ENCODE measurements around the gene GPC6. TPM values are rescaled to one million over a fixed set of nuclear protein-coding genes. Genes with fewer than 3 reads are reported as not detected.

Gene GPC6
- polyA plus RNA-seq, 2 of the 4 experiments (the other 2 are of a cell fraction) = 8.0 to 14.4 TPM

DNA sequence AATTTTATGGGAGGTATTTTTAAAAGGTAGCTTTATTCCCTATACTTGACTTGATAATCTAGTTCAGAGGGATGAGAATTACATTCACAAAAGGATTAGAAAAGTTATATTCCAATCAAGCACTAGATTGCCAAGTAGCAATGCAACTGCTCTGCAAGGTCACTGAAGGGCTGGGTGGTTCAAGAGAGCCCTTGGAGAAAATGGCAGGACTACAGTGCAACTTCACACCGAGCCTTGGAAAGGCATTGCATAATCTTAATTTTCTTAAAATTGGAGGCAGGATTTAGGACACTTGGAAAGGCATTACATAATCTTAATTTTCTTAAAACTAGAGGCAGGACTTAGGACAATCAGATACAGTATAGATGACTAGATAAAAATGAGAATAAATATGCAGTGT lies 936.9 kb downstream of the GPC6 start:
- no peak overlapping the region for H3K4me3 ChIP-seq
- no peak for DNase-seq (ENCODE audit: low read depth in 1 of 2, low spot score in 1 of 2)
- WGBS (ENCODE audit: missing lambda C conversion rate) = 42% methylated on average over 1 of the region's 1 CpG
- FAIRE-seq = no peak
- no peak for ATAC-seq
- no peaks in the 10 kb centered on the region for H3K9me3 ChIP-seq
- CTCF ChIA-PET = no interaction called here
- POLR2A ChIA-PET = no interaction called here
- H3K27ac ChIP-seq = no peak overlapping the region
- no peaks in the 10 kb centered on the region for H3K4me1 ChIP-seq
- H3K4me2 ChIP-seq = no peak overlapping the region
- TF ChIP-seq, protein P1, sequence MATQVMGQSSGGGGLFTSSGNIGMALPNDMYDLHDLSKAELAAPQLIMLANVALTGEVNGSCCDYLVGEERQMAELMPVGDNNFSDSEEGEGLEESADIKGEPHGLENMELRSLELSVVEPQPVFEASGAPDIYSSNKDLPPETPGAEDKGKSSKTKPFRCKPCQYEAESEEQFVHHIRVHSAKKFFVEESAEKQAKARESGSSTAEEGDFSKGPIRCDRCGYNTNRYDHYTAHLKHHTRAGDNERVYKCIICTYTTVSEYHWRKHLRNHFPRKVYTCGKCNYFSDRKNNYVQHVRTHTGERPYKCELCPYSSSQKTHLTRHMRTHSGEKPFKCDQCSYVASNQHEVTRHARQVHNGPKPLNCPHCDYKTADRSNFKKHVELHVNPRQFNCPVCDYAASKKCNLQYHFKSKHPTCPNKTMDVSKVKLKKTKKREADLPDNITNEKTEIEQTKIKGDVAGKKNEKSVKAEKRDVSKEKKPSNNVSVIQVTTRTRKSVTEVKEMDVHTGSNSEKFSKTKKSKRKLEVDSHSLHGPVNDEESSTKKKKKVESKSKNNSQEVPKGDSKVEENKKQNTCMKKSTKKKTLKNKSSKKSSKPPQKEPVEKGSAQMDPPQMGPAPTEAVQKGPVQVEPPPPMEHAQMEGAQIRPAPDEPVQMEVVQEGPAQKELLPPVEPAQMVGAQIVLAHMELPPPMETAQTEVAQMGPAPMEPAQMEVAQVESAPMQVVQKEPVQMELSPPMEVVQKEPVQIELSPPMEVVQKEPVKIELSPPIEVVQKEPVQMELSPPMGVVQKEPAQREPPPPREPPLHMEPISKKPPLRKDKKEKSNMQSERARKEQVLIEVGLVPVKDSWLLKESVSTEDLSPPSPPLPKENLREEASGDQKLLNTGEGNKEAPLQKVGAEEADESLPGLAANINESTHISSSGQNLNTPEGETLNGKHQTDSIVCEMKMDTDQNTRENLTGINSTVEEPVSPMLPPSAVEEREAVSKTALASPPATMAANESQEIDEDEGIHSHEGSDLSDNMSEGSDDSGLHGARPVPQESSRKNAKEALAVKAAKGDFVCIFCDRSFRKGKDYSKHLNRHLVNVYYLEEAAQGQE (IDR thresholded peaks at IDR 0.05) = no peak
- TF ChIP-seq TFCP2L1 (CRISPR knock-in tag; IDR thresholded peaks at IDR 0.05) = no peak
- TF ChIP-seq HDAC2 (IDR thresholded peaks at IDR 0.05) = no peak
- no peak for TF ChIP-seq ESRRA (IDR thresholded peaks at IDR 0.05; ENCODE audit: borderline replicate concordance, low read length)
- no peak for TF ChIP-seq HEYL (CRISPR knock-in tag; IDR thresholded peaks at IDR 0.05)
- no peak for TF ChIP-seq CEBPB (IDR thresholded peaks at IDR 0.05)
- TF ChIP-seq, protein P2, sequence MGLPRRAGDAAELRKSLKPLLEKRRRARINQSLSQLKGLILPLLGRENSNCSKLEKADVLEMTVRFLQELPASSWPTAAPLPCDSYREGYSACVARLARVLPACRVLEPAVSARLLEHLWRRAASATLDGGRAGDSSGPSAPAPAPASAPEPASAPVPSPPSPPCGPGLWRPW (IDR thresholded peaks at IDR 0.05) = no peak
- TF ChIP-seq CHD2 (IDR thresholded peaks at IDR 0.05; ENCODE audit: low read length, partially characterized antibody) = no peak
- TF ChIP-seq, protein P3, sequence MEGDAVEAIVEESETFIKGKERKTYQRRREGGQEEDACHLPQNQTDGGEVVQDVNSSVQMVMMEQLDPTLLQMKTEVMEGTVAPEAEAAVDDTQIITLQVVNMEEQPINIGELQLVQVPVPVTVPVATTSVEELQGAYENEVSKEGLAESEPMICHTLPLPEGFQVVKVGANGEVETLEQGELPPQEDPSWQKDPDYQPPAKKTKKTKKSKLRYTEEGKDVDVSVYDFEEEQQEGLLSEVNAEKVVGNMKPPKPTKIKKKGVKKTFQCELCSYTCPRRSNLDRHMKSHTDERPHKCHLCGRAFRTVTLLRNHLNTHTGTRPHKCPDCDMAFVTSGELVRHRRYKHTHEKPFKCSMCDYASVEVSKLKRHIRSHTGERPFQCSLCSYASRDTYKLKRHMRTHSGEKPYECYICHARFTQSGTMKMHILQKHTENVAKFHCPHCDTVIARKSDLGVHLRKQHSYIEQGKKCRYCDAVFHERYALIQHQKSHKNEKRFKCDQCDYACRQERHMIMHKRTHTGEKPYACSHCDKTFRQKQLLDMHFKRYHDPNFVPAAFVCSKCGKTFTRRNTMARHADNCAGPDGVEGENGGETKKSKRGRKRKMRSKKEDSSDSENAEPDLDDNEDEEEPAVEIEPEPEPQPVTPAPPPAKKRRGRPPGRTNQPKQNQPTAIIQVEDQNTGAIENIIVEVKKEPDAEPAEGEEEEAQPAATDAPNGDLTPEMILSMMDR (IDR thresholded peaks at IDR 0.05) = no peak
- TF ChIP-seq RAD21 (conservative IDR thresholded peaks at IDR 0.05 in 1 of 2, IDR thresholded peaks at IDR 0.05 in 1 of 2) = no peak
- no peak for TF ChIP-seq ZFP36 (IDR thresholded peaks at IDR 0.05; ENCODE audit: borderline replicate concordance, partially characterized antibody)
- TF ChIP-seq KDM1A (IDR thresholded peaks at IDR 0.05; ENCODE audit: low read depth) = no peak
- TF ChIP-seq MAFK (IDR thresholded peaks at IDR 0.05; ENCODE audit: partially characterized antibody) = no peak
- no peak for TF ChIP-seq TP53 (CRISPR knock-in tag; IDR thresholded peaks at IDR 0.05)
- TF ChIP-seq JUN (IDR thresholded peaks at IDR 0.05) = no peak
- no peak for TF ChIP-seq CBX2 (IDR thresholded peaks at IDR 0.05; ENCODE audit: borderline replicate concordance, low read depth)
- no peak for TF ChIP-seq RCOR1 (IDR thresholded peaks at IDR 0.05; ENCODE audit: low read depth, low read length)
- no peak for TF ChIP-seq JUNB (IDR thresholded peaks at IDR 0.05)
- no peak for TF ChIP-seq PHF8 (IDR thresholded peaks at IDR 0.05; ENCODE audit: borderline replicate concordance, low read depth)
- TF ChIP-seq POLR2AphosphoS2 (conservative IDR thresholded peaks at IDR 0.05; ENCODE audit: low read length) = no peak

DNA sequence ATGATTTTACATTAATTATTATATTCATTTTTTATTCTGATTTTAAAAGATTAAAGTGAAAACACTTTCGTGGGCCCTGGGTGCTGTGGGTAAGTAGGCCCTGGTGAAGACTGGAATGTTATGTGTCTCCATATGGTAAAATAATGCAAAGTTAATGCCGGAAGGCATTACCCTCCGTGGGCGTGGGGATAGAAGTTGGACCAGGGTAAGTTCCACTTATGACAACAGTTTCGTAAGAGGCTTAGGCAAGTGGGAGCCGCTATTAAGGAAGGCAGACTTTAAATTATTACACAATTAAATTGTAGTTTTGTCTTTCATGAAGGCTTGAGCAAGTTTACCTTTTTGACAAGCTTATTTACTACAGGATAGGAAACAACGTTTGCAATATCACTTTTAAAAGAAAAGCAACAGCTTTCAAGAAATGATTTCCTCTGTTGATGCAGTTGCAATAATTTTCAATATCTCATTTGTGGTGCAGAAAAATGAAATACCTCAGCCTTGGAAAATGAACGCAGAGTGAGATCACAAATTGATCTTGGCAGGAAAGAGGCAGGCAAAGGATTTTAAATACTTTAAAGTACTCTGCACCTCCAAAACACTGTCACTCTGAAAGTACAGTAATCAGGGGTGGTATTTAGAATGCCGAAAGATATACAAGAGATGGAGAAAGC lies 942.3 kb downstream of the GPC6 start:
- DNase-seq (ENCODE audit: low read depth in 1 of 2, low spot score in 1 of 2) = no peak

More for the DNA sequence above, 942.3 kb downstream of the GPC6 start:
- Histone ChIP-seq H3K4me3 (no peak overlapping the region), H3K4me2 (no peak overlapping the region), H3K9me3 (no peaks in the 10 kb centered on the region), H3K4me1 (no peaks in the 10 kb centered on the region), H3K27ac (no peak overlapping the region)
- 65% methylated on average over 9 of the region's 9 CpGs for WGBS (ENCODE audit: missing lambda C conversion rate)
- TF ChIP-seq FOSL2 (IDR thresholded peaks at IDR 0.05) = no peak
- TF ChIP-seq FOSL2 (CRISPR knock-in tag; IDR thresholded peaks at IDR 0.05) = no peak
- TF ChIP-seq, protein P4, sequence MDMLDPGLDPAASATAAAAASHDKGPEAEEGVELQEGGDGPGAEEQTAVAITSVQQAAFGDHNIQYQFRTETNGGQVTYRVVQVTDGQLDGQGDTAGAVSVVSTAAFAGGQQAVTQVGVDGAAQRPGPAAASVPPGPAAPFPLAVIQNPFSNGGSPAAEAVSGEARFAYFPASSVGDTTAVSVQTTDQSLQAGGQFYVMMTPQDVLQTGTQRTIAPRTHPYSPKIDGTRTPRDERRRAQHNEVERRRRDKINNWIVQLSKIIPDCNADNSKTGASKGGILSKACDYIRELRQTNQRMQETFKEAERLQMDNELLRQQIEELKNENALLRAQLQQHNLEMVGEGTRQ (IDR thresholded peaks at IDR 0.05) = no peak
- TF ChIP-seq NPAS2 (CRISPR knock-in tag; IDR thresholded peaks at IDR 0.05; ENCODE audit: borderline replicate concordance) = no peak
- no peak for TF ChIP-seq SREBF2 (IDR thresholded peaks at IDR 0.05)
- no peak for TF ChIP-seq KDM5A (IDR thresholded peaks at IDR 0.05)
- no peak for TF ChIP-seq EHF (CRISPR knock-in tag; IDR thresholded peaks at IDR 0.05)
- ATAC-seq (no peak), FAIRE-seq (no peak)
- ChIA-PET CTCF (no interaction called here), POLR2A (no interaction called here)

Measured in A549 (cell line).